PFSK-1 (cell line): Measurements from ENCODE around the gene AIF1L.

ENCODE experiments used
- POLR2AphosphoS5 ChIP-seq: IDR thresholded peaks from 2 replicates; pipeline ENCODE4 v1.6.1; 2012; ENCODE audit warnings: low read depth, mild to moderate bottlenecking, control low read depth, low read length, moderate library complexity
- SIN3A ChIP-seq: IDR thresholded peaks from 2 replicates; pipeline ENCODE4 v1.6.1; 2012; ENCODE audit warnings: mild to moderate bottlenecking, low read length, moderate library complexity, borderline replicate concordance; ENCODE audit not compliant: insufficient read depth
- TAF1 ChIP-seq: IDR thresholded peaks from 2 replicates; pipeline ENCODE4 v1.6.1; 2012; ENCODE audit warnings: low read length, control low read depth, borderline replicate concordance; ENCODE audit not compliant: insufficient read depth
- TF ChIP-seq, protein P1 (sequence below), 2 experiments: IDR thresholded peaks; 2 replicates each; pipeline versions ENCODE4 v1.6.1 to v1.8.0; 2011 to 2012; ENCODE audit warnings: low read depth in 2 of 2, low read length in 2 of 2, control low read depth in 1 of 2, inconsistent platforms in 1 of 2, mild to moderate bottlenecking in 1 of 2, moderate library complexity in 1 of 2; ENCODE audit not compliant: insufficient read depth in 1 of 2

GRCh38 chr9:131049829-131050715 lies 46.3 kb upstream of the AIF1L start:
- no peak for TF ChIP-seq SIN3A
- TF ChIP-seq, protein P1, sequence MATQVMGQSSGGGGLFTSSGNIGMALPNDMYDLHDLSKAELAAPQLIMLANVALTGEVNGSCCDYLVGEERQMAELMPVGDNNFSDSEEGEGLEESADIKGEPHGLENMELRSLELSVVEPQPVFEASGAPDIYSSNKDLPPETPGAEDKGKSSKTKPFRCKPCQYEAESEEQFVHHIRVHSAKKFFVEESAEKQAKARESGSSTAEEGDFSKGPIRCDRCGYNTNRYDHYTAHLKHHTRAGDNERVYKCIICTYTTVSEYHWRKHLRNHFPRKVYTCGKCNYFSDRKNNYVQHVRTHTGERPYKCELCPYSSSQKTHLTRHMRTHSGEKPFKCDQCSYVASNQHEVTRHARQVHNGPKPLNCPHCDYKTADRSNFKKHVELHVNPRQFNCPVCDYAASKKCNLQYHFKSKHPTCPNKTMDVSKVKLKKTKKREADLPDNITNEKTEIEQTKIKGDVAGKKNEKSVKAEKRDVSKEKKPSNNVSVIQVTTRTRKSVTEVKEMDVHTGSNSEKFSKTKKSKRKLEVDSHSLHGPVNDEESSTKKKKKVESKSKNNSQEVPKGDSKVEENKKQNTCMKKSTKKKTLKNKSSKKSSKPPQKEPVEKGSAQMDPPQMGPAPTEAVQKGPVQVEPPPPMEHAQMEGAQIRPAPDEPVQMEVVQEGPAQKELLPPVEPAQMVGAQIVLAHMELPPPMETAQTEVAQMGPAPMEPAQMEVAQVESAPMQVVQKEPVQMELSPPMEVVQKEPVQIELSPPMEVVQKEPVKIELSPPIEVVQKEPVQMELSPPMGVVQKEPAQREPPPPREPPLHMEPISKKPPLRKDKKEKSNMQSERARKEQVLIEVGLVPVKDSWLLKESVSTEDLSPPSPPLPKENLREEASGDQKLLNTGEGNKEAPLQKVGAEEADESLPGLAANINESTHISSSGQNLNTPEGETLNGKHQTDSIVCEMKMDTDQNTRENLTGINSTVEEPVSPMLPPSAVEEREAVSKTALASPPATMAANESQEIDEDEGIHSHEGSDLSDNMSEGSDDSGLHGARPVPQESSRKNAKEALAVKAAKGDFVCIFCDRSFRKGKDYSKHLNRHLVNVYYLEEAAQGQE (IDR thresholded peaks at IDR 0.05; ENCODE audit: insufficient read depth in 1 of 2, low read depth in 2 of 2, low read length in 2 of 2) = no peak
- TF ChIP-seq POLR2AphosphoS5 = no peak
- TF ChIP-seq TAF1 = no peak
